NCI-H1417 treated with DMSO at 0.1 percent for 48 hours (cell line): Measurements from ENCODE around the gene CCDC83.
"Not testable (repeated sequence)": the region's sequence is repeated elsewhere in the genome, so short reads cannot be mapped to it uniquely, and the experiment has no call there.

Experiments
- DNase-seq: peaks from one replicate; lab custom pipeline; 2025; lab: John Stamatoyannopoulos, UW

Gene CCDC83

GRCh38 chr11:85886089-85887056, 31.2 kb downstream of the CCDC83 start:
- DNase-seq = no peak

GRCh38 chr11:85889108-85889507, 33.9 kb downstream of the CCDC83 start:
- DNase-seq = no peak

GRCh38 chr11:85889676-85890579, 34.7 kb downstream of the CCDC83 start:
- DNase-seq = no peak

GRCh38 chr11:85893395-85893794, 38.2 kb downstream of the CCDC83 start:
- DNase-seq = no peak

- DNase-seq = no peak
Measured at GRCh38 chr11:85896876-85897275, 41.7 kb downstream of the CCDC83 start.

- no peak for DNase-seq
Measured at GRCh38 chr11:85898456-85898855, 43.3 kb downstream of the CCDC83 start.

- no peak for DNase-seq
Measured at GRCh38 chr11:85902353-85902752, 47.2 kb downstream of the CCDC83 start.

- DNase-seq = no peak
Measured at GRCh38 chr11:85903406-85903805, 48.2 kb downstream of the CCDC83 start.

- DNase-seq = no peak
Measured at GRCh38 chr11:85903811-85904210, 48.6 kb downstream of the CCDC83 start.

- DNase-seq = no peak
Measured at GRCh38 chr11:85912414-85912813, 57.2 kb downstream of the CCDC83 start.

GRCh38 chr11:85913513-85913912, 58.3 kb downstream of the CCDC83 start:
- no peak for DNase-seq

- no peak for DNase-seq
Measured at GRCh38 chr11:85914425-85914824, 59.2 kb downstream of the CCDC83 start.

- DNase-seq = no peak
Measured at GRCh38 chr11:85918910-85919794, 64.0 kb downstream of the CCDC83 start.

- DNase-seq = no peak
Measured at GRCh38 chr11:85922367-85922766, 67.2 kb downstream of the CCDC83 start.

- DNase-seq = no peak
Measured at GRCh38 chr11:85923455-85923854, 68.3 kb downstream of the CCDC83 start.

- DNase-seq = not testable (repeated sequence)
Measured at GRCh38 chr11:85926653-85927214, 71.6 kb downstream of the CCDC83 start.

- peak; percentile 88 for DNase-seq
Measured at GRCh38 chr11:85930879-85931366, 75.7 kb downstream of the CCDC83 start.

- DNase-seq = no peak
Measured at GRCh38 chr11:85934596-85935169, 79.5 kb downstream of the CCDC83 start.

GRCh38 chr11:85935751-85936150, 80.6 kb downstream of the CCDC83 start:
- no peak for DNase-seq

- DNase-seq = no peak
Measured at GRCh38 chr11:85937835-85938234, 82.7 kb downstream of the CCDC83 start.
